Hematopoietic multipotent progenitor cell (in vitro differentiated cells): Measurements from ENCODE around the gene CIBAR2. TPM values are rescaled to one million over a fixed set of nuclear protein-coding genes. Genes with fewer than 3 reads are reported as not detected.

Experiments
- DNase-seq, 3 donors: peaks; one replicate each; pipeline ENCODE4 v3.0.0-alpha.2; 2011 to 2015; ENCODE audit warnings: low read depth in 2 of 3, low spot score in 2 of 3
- total RNA-seq: library from RNA; depleted of rRNA; stranded (reverse); fragments of >200 nt; gene quantifications from one replicate; pipeline ENCODE4 v1.2.3, GENCODE V29; 2012

The CIBAR2 gene
- total RNA-seq, 1 donor = not detected

DNA sequence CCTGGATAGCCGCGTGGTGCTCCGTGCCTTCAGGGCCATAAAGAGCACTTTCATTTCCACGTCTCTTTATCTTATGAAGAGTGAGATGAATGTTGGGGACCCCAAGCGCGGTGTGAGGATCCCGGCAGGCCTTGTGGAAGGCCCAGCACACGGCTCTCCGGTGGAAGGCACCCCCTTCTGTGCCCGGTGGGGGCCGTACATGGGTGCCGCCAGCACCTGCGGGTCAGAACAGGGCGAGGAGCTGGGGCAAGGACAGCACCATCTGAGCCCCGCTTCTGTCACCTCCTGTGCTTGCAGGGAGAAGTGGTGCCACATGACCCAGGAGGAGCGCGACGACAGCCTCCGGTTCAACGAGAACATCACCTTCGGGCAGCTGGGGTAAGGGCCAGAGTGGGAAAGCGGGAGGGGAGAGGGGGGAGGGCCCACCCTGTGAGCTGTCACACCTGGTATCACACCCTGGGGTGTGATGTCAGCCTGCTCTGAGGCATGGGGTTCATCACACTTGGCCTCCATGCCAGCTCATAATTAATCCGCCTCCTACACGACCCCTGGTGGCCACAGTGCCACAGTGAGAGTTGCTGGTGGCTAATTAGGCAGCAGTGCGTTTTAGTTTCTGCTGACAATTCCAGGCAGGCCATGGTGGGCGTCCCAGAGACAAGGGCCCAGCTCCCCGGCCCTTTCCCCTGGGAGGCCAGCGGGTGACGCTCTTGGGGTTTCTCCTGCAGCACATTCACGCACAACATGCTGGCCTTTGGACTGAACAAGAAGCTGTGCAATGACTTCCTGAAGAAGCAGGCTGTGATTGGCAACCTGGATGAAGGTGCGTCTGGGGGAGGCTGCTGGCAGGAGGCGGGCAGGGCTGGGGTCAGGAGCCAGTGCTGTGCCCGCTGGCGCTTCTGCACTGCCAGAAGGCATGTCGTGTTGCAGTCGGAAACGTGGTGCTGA lies 25.7 kb downstream of the CIBAR2 start:
- peak; percentile 41 to 90 (median 79) for DNase-seq

DNA sequence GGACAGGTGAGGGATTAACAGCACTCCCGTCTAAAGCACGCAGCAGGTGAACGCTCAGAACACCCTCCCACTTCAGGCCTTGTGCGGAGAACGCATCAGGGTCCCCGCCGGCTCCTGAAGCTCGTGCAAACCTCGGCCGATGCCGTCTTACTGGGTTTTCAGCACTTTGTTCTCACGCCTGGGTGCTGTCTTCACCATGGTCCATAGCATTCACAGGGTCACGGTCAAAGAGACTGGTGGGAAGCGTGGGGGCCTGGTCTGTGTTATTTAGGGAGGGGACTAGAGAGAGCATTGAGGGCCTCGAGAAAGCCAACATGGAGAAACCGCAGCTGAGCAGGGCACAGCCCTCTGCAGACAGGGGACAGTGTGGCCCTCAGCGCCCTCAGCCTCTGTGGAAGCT lies 26.6 kb downstream of the CIBAR2 start:
- DNase-seq = no peak

DNA sequence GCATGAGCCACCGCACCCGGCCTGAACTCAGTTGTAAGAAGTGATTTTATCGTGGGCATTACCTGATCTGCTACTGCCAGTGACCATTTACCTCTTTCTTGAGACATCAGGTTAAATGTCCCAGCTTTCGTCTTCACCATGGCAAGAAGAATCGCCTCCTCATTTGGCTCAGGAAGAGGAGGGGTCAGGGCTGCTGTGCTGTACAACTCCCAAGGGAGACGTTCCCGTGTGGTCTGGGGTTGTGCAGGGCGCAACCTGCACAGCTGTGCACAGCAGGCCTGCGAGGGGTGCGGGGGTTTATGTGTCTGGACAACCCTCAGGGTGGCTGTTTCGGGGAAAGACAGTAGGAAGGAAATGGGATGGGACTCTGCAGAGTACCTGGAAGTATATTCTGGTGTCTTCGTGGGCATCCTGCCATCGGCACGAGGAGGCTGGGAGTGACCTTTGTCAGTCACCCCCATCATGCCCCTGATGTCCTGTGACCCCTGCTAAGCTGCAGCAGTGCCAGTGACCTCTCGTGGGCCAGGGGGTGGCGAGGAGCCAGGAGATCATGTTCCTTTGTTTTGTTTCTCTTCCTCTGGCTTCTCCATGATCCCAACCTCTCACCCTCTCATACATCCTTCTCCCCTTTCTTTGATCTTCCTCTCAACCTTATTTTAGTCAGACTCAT lies 27.3 kb downstream of the CIBAR2 start:
- DNase-seq = no peak

DNA sequence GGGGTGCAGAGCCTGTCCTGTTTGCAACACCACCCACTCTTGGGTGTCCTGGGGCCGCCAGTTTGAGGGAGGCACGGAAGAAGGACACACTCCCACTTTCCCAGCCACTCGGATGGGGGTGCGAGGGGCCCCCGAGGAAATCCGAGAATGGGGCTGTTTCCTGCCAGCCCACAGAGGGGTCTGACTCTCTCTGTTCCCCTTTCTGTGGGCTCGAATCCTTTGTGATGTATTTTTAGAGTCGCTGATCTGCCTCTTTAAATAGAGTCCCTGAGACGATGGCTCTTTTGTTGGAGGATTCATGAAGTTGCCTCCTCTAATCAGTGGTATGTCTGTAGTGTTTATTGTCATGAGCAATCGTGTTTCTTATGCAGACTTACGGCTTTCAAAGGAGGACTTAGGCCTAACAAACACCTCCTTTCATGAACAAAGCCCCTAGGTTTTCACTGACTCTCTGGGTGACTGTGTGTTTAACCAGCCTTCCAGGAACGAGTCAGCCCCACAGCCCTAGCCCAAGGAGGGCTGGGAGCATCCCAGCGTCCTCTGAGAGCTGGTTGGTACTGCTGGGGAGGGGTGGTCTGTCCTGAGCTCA lies 29.1 kb downstream of the CIBAR2 start:
- peak in 1 of 3 donors; percentile 47 for DNase-seq

DNA sequence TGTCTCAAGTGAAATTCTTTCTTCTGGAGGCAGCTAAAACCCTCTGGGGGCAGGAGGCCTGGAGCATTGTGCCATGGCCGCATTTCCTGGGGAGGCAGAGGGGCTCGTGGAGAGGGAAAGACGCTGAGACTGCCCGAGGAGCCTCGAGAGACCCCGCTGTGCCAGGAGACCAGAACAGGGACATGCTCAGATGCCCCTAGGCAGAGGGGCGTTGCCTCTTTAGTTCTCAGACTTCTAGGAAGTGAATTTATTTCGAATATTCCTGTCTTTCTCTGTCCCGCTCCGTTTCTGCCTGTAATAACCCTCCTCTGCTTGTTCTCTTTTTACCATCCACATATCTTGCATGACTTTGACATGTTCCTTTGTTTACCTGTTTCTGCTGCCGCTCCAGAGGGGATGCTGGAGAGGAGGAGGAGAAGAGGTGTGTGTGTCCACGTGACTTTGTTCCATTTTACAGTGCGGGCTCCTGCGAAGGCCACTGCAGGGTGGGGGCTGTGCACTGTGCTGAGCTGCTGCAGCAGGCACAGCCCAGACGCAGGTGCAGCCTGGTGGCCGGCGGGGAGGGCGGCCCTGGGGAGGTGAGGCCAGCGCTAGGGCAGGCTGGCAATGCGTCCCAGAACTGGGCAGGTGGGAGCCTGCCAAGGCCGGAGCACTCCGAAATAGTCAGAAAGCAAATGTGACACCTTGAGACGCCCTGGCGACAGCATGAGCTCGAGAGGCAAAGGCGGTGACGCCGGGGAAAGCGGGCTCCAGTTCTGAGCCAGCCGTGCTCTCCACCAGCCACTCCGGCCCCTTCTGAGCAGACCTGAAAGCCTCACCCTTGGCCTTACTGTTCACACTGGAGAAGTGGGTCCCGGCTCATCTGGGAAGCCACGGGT lies 29.9 kb downstream of the CIBAR2 start:
- peak in 1 of 3 donors; percentile 17 for DNase-seq

DNA sequence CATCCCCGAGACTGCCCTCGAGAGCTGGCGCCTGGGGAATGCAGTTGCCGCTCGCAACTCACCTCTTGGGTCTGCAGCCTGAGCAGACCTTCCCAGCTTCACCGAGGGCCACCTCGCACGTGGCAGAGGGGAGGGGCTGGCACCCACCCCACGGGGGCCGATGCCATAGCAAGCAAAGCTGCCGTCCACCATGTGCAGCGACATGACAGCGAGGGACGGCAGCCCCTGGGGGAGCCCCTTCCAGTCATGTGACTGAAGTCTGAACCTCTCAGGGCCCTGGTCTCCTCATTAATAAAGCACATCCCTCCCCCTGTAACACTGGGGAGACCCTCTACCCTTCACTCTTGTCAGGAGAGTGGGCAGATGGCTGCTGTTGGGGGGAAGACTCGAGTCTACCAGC lies 30.5 kb downstream of the CIBAR2 start:
- no peak for DNase-seq

DNA sequence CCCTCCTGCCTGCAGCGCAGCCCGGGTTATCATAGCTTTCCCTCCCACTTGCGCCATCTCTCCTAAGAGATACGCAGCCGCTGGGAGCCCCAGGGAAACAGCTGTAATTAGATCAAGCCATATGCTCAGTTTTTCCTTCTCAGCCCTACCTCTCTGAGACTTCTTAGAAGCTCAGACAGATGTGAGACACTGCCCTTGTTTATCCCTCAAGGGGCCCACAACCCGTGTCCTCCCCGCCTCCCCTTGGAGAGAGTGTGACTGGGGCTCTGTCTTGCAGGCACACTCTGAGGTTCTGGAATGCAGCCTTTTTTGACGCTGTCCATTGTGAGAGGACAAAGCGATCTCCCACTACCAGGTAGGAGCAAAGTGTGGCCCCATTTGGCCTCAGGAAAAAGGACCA lies 31.2 kb downstream of the CIBAR2 start:
- DNase-seq = no peak

DNA sequence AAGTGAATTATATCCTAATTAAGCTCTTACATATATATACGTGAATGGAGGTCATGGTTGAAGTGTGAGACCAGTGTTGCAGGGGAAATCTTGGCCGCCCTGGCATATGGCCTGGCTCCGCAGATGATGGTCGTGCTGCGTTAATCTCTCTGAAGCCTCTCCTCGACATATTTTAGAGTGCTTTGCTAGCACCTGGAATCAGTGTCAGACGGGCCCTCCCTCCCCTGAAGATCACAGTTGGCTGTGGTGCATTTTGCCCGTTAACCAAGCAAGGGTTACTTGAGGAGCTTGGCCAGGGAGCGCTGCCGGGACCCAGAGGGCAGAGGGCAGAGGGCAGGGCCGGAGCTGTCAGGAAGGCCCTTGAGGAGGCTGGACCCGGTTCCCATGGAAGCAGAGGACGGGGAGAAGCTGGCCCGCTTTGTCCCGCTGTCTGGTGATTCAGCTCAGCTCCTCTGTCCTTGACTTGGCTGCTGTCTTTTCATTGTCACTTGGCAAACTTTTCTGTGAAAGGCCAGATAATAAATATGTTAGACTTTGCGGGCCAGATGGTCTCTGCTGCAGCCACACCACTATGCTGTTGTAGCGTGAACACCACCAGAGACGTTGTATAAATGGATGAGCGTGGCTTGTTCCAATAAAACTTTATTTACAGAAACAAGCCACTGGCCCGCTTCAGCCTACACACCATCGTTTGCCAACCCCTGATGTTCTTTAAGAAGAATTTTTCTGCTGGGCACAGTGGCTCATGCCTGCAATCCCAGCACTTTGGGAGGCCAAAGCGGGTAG lies 32.3 kb downstream of the CIBAR2 start:
- no peak for DNase-seq

DNA sequence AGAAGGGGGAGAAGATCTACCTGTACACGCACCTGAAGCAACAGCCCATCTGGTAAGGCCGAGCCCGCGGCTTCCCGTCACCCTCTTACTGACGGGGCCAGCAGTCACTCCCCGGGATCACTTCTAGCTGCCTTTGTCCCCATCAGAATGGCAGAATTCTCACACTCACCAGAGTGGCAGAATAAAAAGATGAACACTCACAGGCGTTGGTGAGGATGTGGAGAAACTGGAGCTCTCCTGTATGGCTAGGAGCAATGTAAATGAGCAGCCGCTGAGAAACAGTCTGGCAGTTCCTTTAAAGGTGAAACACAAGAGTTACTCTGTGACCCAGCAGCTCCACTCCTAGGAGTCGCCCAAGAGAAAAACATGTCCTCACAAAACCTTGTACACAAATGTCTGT lies 33.3 kb downstream of the CIBAR2 start:
- no peak for DNase-seq

DNA sequence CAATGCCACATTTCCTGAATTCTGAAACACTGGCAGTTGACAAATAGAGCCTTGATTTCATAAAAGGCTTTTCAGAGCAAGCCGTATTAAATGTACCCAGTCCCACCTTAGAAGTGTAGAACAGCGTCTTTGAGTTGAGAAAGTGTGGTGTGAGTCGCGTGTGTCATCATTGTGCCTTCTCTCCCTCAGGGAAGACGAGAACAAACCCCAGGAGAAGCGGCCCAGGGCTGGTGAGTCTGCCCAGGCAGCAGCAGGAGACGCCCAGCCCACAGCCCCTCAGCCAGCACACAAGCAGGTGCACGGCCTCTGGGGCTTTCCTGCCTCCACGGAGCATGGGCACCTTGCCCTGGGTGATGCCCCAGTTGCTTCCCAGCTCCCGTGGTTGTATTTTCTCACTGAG lies 34.0 kb downstream of the CIBAR2 start:
- DNase-seq = peak in 1 of 3 donors; percentile 46

DNA sequence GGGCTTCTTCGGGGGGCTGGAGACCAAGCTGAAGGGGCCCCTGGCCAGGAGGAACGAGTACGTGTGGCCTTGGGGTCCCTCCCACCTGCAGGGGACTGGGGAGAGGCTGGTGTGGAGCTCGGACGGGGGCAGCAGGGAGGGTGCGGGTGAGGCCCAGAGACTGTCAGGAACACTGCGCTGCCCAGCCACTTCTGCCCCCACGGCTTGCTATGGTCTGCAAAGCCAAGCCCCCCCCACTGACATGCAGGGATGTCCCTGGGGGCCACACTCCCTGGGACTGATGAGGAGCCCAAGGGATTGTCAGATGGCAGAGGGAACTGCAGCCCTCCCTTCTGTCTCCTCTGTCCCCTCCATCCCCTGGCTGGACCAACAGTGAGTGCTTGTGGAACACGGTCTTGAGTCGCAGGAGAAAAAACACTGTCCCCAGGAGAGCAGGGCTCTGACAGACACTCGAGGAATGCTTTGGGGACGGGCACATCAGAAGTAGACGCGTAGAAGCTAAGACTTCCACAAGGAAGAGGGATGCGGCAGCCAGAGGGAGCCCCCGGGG lies 34.6 kb downstream of the CIBAR2 start:
- DNase-seq = no peak

DNA sequence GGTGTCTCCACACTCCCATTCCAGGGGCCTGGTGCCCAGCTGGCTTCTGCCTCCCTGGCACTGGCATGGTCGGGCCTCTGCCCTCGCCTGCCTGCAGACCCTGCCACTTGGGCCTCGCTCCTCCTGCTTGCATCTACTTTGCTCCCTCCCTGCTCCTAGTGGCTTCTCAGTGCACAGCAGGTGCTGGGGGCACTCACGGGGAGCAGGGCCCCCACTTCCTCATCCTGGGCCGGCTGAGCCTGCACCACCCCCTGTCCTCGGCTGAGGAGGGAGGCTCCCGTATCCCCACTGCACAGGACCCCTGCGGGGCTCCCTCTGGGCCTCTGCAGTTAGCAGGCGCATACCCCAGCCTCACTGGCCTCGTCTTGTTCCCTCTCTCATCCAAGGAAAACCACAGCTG lies 35.2 kb downstream of the CIBAR2 start:
- DNase-seq = peak in 1 of 3 donors; percentile 66

DNA sequence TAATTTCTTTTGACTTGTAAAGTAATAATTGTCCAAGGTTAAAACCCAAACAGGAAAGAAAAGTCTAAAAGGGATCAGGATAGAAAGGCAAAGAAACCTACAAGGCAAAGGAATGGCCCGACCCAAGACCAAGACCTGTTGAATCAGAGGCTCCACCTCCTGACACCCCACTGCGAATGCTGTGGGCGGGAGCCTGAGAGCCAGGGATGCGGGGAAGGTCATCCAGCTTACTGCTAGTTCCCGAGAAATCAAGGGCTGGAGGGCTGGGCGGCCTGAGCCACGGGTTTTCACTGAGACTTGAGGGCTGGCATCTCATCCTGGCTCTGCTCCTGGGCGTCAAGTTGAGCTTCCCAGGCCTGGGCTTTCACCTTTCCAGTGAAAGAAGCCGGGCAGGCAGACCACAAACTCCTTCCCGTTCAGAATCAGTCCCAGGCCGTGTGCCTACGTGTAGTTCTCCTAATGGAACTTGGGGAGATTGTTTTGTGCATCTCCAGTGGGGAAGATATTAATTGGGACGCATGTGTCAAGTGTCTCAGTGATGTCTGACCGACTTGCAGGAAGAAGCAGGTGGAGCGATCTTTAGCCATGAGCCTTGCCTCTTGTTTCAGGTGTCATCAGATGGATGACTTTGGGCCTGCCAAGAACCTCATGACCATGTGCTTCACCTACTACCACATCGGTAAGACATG lies 36.9 kb downstream of the CIBAR2 start:
- DNase-seq = no peak

DNA sequence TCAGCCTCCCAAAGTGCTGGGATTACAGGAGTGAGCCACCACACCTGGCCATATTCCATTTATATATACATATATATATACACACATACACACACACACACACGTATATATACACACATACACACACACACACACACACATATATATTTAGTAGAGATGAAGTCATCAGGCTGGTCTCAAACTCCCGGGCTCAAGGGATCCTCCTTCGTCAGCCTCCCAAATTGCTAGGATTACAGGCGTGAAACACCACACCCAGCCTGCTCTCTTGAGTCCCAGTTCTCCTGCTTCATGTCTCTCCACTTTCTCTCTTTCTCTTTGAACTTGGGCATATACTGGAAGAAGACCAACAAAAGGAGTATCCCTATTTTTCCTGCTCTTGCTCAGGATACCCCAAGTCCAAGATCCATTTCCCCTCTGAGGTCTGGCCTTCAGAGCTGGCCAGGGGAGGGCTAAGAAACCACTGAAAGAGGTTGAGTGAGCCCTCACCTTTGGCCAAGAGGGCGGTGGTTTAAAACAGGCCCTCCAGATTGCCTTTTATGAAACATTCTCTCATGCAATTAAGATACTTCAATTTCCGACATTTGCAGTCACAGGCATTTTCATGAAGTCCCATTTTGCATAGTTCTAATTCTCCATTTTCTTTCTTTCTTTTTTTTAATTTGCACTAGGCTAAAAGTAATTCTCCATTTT lies 37.9 kb downstream of the CIBAR2 start:
- no peak for DNase-seq

DNA sequence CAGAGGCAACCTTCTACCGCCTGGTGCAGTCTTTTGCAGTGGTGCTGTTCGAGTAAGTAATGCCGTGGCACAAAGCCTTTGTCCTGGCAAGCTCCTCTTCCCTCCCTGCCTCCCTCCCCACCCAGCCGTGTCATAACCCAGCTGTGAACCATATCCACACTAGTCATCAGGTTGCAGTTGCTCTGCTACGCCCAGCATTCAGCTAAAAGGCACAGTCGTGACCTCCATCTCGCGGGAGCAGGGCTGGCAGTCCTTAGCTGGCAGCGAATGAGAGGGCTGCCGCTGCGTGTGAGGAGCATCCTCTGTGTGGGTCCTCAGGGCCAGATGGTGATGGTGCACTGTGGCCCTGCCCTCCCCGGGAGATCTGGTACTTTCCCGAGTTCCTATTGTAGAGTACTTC lies 39.3 kb downstream of the CIBAR2 start:
- no peak for DNase-seq

DNA sequence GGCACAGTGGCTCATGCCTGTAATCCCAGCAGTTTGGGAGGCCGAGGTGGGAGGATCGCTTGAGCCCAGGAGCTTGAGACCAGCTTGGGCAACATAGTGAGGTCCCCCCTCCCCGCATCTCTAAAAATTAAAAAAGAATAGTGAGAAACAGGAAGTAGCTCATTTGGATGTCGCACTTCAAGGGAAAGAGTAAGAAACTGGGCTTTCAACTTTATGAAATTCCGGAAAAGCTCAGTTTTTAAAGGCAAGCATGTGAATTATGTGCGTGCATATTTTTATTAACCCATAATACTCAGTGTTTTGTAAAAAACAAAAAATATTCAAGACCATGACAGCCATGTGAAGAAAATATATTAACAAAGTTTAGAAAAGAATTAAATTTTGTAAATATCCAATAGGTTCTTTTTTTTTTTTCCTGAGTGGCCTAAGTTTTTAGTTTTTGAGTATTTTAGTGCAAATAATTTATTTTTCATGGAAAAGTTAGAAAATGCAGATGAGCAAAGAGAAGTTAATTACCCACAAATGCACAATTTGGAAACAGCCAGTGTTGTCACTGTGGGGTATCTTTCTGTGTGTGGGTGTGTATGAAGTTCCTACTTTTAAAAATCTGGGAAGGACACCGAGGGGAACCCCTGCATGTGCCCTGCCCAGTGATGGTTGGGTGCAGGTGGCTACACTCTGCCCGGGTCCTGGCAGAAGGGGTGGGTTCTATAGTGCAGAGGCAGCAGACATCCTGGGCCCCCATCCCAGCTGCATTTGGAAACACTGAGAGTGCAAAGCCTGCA lies 40.0 kb downstream of the CIBAR2 start:
- DNase-seq = no peak

DNA sequence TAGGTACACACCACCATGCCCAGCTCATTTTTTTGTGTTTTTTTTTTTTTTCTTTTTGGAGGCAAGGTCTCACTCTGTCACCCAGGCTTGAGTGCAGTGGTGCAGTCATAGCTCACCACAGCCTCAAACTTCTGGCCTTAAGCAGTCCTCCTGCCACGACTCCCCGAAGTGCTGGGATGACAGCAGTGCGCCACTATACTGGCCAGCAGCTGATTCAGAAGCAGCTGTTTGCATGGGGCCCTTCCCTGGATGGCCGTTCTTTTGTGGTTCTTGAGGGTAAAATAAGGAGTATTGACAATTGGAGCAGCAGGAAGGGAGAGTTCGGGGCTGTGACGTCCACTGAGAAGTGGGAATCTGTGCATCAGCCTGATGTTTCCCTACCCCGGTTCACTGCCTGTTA lies 43.1 kb downstream of the CIBAR2 start:
- DNase-seq = no peak

DNA sequence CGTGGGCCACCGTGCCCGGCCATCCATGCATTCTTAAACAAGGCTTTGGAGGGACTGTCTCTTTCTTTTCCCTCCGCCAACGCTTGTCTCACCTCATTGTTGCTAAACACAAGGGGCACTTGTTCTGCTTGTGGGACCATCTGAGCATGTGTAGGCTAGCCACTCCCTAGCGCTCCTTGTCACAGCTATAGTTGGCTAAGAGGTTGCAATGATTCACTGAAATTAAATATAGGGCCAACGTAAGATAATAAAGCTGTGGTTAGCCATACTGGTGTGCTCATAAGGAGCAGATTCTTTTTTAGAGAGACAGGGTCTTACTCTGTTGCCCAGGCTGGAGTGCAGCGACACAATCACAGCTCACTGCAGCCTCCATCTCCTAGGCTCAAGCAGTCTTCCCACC lies 43.5 kb downstream of the CIBAR2 start:
- no peak for DNase-seq
